ENCODE data around the gene PER2. TPM values are rescaled to one million over a fixed set of nuclear protein-coding genes. Genes with fewer than 3 reads are reported as not detected.

PER2 gene
- total and polyA plus RNA-seq, 8 donors, result 7.7 to 14.2 (median 8.8) TPM

- ATAC-seq (no peak), DNase-seq (no peak)
- peaks cover 10 to 30% of the 10 kb centered on the region in 2 donors for H3K27me3 ChIP-seq
- H3K36me3 ChIP-seq, result peaks cover 0 to 46% of the 10 kb centered on the region in 2 donors
- H3K4me1 ChIP-seq, result peaks cover 2 to 23% of the 10 kb centered on the region in 2 donors
- H3K4me3 ChIP-seq, result no peak overlapping the region
- intact Hi-C loops (cut with DNase I), result no loop called here
- no peaks in the 10 kb centered on the region for H3K9me3 ChIP-seq
- TF ChIP-seq CTCF (IDR thresholded peaks at IDR 0.05), result no peak
- H3K27ac ChIP-seq, result no peak overlapping the region
Observed at GRCh38 chr2:238243496-238244076, 44.8 kb downstream of the PER2 start.

- no peaks in the 10 kb centered on the region for H3K9me3 ChIP-seq
- TF ChIP-seq CTCF (IDR thresholded peaks at IDR 0.05), result no peak
- intact Hi-C loops (cut with DNase I), result no loop called here
- H3K4me1 ChIP-seq, result peaks cover 2 to 24% of the 10 kb centered on the region in 2 donors
- peaks cover 0 to 39% of the 10 kb centered on the region in 2 donors for H3K36me3 ChIP-seq
- DNase-seq, result peak in 1 of 4 donors; percentile 22
- no peak overlapping the region for H3K27ac ChIP-seq
- no peak for ATAC-seq
- peaks cover 10 to 36% of the 10 kb centered on the region in 2 donors for H3K27me3 ChIP-seq
- no peak overlapping the region for H3K4me3 ChIP-seq
Observed at GRCh38 chr2:238242731-238243495, 45.5 kb downstream of the PER2 start.

- Histone ChIP-seq H3K27ac (no peak overlapping the region), H3K27me3 (peaks cover 10 to 46% of the 10 kb centered on the region in 2 donors), H3K4me3 (no peak overlapping the region), H3K9me3 (no peaks in the 10 kb centered on the region), H3K4me1 (peaks cover 2 to 23% of the 10 kb centered on the region in 2 donors), H3K36me3 (peaks cover 0 to 30% of the 10 kb centered on the region in 2 donors)
- DNase-seq, result no peak
- no peak for TF ChIP-seq CTCF (IDR thresholded peaks at IDR 0.05)
- ATAC-seq, result no peak
- intact Hi-C loops (cut with DNase I), result no loop called here
Observed at GRCh38 chr2:238241970-238242369, 46.4 kb downstream of the PER2 start.

GRCh38 chr2:238240757-238241711, 47.4 kb downstream of the PER2 start:
- peaks cover 0 to 20% of the 10 kb centered on the region in 2 donors for H3K36me3 ChIP-seq
- intact Hi-C loops (cut with DNase I), result no loop called here
- peaks cover 2 to 21% of the 10 kb centered on the region in 2 donors for H3K4me1 ChIP-seq

More at GRCh38 chr2:238240757-238241711, 47.4 kb downstream of the PER2 start:
- Histone ChIP-seq H3K9me3 (no peaks in the 10 kb centered on the region), H3K27me3 (peaks cover 10 to 54% of the 10 kb centered on the region in 2 donors), H3K4me3 (peak overlapping the region in 1 of 2 donors; percentile 58), H3K27ac (no peak overlapping the region)
- DNase-seq, result peak in 3 of 4 donors; percentile 47 to 90 (median 75)
- no peak for TF ChIP-seq CTCF (IDR thresholded peaks at IDR 0.05)
- peak; percentile 36 for ATAC-seq
